GM21526 (cell line): ENCODE measurements around the gene STK32C.

Experiments used
- ATAC-seq: cut with Tn5 transposase; IDR thresholded peaks from one replicate; pipeline ENCODE4 v1.9.1; 2021; ENCODE audit warnings: moderate library complexity; ENCODE audit not compliant: unreplicated experiment, low FRiP score

STK32C gene

GRCh38 chr10:132252412-132252811 lies 55.3 kb downstream of the STK32C start:
- ATAC-seq: no peak

DNA sequence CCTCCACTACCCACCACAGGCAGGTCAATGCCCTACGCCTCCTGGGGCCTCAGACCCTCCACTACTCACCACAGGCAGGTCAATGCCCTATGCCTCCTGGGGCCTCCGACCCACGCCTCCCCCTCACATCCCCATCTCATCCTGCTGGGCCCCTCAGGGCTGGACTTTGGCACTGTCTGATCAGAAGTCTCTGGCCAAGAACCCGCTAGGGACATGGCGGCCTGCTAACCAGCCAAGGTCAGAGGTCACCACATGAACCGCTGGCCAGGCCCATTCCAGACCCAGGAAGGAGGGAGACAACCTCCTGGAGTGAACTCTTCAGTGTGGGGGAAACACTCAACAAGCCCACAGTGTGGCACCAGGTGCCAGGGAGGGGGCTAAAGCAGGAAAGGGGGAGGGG lies 55.8 kb downstream of the STK32C start:
- ATAC-seq: no peak

- no peak for ATAC-seq
These were observed 57.0 kb downstream of the STK32C start for GRCh38 chr10:132250481-132251475.

DNA sequence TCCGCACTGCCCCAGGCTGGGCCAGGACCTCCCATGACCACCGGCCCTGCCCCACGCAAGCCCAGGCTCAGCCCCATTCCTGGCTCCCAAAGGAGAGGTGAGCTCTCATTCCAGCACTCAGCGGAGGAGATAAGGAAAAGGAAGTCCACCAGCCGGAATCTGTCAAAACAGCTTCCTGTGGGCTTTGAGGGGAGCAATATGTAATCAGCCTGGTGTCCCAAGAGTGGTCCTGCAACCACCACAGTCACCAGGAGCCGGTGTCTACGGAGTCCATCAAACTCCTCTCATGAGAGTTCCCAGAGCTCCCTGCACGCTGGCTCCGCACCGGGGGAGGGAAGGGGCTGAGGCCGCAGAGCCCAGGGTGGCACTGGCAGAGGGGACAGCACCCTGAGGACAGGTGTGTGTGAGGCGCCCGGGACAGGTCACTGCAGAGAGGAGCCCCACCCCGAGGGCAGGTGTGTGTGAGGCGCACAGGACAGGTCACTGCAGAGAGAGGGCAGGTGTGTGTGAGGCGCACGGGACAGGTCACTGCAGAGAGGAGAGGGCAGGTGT lies 57.9 kb downstream of the STK32C start:
- no peak for ATAC-seq

DNA sequence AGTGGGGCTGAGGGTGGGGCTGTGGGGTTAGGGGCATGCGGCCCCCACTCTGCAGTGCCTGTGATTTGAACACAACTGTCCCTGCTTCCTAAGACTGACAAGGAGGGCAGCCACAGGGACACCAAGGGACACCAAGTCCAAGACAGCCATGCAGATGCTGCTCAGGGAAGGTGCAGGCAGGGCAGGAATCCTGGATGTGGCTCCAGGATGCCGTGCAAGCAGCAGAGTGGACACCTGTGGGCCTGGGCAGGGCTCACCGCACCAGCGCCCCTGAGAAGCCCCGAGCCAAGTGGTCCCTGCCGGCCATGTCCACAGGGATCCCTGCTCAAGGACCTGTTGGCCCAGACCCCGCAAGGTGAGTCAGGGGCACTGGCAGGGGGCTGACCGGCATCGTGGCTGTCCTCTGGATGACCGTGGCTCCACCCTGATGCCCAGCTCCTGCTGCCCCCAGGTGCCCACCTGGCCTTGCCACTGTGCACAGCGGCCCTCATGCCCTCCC lies 58.5 kb downstream of the STK32C start:
- no peak for ATAC-seq

DNA sequence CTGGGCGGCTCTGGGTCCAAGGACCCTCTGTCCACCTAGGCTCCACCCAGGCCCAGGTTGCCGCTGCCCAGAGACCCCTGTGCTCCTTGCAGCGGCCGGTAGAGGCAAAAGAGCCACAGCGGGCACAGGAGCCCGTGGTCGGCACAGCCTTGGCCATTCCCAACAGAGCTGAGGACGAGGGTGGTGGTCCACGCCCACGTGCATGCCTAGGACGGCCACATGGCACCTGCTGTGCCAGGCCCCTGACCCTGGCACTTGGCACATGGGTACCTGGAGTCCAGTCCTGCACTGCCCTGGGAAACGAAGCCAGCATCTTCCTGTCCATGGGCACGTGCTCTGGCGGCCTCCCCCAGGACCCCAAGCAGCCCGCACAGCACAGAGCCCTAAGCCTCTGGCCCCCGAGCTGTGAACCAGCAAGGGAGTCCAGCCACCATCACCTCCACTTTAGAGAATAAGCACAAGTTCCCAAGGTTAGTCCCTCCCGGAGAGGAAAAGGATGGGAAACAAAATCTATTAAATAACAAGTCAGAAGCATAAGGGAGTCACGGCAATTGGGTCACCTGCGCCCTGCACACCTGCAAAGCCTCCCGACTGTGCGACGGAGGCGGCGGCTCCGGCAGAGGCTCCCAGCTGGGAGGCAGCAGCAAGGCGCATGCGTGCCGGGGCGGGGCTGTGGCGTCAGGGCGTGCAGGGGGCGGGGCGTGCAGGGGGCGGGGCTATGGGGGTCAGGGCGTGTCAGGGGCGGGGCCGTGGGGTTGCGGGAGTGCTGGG lies 59.1 kb downstream of the STK32C start:
- ATAC-seq: peak; percentile 67

DNA sequence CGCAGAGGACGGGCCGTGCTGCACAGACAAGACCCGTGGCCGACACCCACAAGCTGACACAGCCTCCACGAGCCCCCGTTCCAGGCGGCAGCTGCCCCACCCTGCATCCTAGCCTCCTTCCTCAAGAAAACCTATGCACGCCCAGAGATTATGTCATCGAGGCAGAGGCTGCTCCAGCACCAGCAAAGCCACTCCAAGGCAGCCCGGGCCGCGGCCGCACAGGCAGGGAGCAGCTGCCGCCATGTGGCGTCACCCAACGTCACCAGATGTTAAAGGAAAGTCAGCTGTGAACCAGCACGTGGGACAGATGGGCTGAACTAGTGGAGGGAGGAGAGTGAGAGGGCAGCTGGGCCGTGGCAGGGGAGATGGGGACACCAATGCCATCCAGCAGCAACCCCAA lies 59.8 kb downstream of the STK32C start:
- no peak for ATAC-seq

DNA sequence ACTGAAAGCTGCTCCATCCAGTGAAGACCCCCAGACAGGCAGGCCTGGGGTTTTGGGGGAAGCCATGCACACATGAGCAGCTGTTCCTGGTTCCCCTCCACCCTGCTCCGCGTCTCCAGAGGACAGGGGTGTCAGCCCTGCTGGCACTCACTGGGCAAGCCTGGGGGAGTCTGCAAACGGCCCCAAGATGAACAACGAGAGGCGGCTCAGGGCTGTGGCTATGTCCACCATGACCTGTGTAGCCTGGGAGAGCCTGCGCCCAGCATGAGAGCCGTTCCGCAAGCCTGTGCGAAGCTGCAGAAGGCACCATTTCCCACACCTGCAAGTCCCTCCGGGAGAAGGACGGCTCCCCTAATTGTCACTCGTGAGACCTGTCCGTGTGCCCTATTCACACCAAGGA lies 61.5 kb downstream of the STK32C start:
- ATAC-seq: no peak

GRCh38 chr10:132245056-132245455 lies 62.7 kb downstream of the STK32C start:
- no peak for ATAC-seq

DNA sequence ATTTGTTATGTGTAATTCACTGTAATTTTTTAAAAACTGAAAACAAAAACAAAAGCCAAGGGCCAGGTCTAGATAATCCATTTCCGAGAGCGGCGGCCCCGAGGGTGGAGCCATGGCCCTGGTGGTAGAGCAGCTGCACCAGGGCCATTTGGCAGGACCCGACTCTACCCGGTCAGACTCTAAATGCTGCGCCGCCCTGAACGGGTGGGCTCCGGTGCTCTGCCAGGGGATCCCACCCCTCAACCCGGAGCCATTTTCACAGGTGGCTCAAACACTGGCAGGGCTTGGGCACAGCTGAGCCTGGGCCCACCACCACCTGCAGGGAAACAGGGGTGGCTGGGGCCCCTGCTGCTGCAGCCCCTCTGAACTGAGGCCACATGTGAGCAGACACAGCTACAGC lies 64.1 kb downstream of the STK32C start:
- no peak for ATAC-seq

DNA sequence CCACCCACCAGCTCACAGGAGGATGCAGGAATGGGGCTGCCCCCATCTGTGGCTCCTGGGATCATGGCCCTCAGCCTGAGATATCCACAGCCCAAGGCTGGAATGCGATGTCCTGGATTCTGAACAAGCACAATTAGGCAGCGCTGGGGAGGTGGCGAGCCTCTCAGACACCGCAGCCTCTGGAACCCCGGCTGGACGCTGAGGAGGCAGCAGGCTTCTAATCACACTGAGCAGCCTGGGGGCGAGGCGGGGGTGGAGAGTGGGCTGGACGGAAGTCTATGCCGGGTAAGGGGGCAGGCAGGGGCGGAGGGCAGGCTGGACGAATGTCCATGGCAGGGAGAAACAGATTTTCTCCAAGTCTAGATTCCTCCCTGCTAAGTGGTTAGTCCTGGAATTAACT lies 64.6 kb downstream of the STK32C start:
- no peak for ATAC-seq

DNA sequence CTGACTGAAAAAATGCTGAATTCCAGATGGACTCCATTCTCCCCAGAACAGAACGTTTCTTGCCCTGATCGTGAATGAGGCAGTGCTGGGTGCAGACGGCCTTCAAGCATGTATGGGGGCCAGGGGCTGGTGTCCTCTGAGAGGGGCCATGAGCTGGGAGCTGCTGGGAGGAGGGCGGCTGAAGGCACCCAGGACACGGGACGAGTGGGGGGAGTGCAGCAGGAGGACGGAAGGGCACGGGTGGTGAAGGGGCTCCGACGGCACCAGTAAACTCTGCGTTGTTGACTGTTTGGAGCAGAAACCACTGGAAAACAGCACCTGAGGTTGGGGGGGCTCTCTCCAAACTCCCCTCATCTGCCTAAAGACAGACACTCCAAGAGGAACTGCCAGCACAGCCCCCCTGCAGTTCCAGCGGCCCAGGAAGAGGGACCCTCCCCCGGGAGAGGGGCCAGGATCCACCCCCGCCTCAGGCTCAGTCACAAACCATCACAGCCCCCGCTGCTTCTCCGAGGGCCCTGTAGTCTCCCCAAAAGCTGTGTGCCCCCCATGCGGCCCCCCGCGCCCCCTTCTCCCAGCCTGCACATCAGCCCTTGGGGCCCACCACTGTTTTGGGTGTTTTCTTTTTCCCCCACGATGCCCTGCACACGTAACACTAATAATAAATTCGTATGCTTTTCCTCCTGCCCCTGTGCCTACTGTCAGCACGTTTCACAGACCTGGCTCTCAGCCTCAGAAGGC lies 65.5 kb downstream of the STK32C start:
- no peak for ATAC-seq

GRCh38 chr10:132241496-132241895 lies 66.3 kb downstream of the STK32C start:
- ATAC-seq: no peak

- ATAC-seq: no peak
These were observed 66.7 kb downstream of the STK32C start for GRCh38 chr10:132241086-132241485.

GRCh38 chr10:132240581-132240980 lies 67.2 kb downstream of the STK32C start:
- ATAC-seq: no peak

- ATAC-seq: no peak
These were observed 67.6 kb downstream of the STK32C start for GRCh38 chr10:132240156-132240555.

GRCh38 chr10:132239126-132240031 lies 68.4 kb downstream of the STK32C start:
- ATAC-seq: no peak

- ATAC-seq: no peak
These were observed 69.2 kb downstream of the STK32C start for GRCh38 chr10:132238371-132239125.

- no peak for ATAC-seq
These were observed 69.9 kb downstream of the STK32C start for GRCh38 chr10:132237871-132238270.
